Testis (tissue), 2 donors: ENCODE measurements around the gene ZDHHC17.

Experiments used
- CTCF ChIP-seq, 3 experiments: fragments of 450-650 bp in 2 of 3; fragments of 200-600 bp in 1 of 3; sonication (generic) in 1 of 3; IDR thresholded peaks; one replicate each; pipeline ENCODE4 v1.5.1; 2016 to 2019; ENCODE audit warnings: antibody characterized with exemption in 3 of 3, mild to moderate bottlenecking in 2 of 3, moderate library complexity in 1 of 3
- POLR2A ChIP-seq: fragments of 450-650 bp; IDR thresholded peaks from one replicate; pipeline ENCODE4 v1.6.1; 2017; ENCODE audit warnings: antibody characterized with exemption, mild to moderate bottlenecking, moderate library complexity

- TF ChIP-seq CTCF (IDR thresholded peaks at IDR 0.05) (no peak), POLR2A (no peak)
Measured at GRCh38 chr12:76745343-76745742, 18.6 kb upstream of the ZDHHC17 start.
